GM19467 (cell line): ENCODE data around the gene TANGO2.

Experiments
- ATAC-seq: cut with Tn5 transposase; IDR thresholded peaks from one replicate; pipeline ENCODE4 v1.9.1; 2021; ENCODE audit warnings: mild to moderate bottlenecking, moderate library complexity; ENCODE audit not compliant: unreplicated experiment

The TANGO2 gene

DNA sequence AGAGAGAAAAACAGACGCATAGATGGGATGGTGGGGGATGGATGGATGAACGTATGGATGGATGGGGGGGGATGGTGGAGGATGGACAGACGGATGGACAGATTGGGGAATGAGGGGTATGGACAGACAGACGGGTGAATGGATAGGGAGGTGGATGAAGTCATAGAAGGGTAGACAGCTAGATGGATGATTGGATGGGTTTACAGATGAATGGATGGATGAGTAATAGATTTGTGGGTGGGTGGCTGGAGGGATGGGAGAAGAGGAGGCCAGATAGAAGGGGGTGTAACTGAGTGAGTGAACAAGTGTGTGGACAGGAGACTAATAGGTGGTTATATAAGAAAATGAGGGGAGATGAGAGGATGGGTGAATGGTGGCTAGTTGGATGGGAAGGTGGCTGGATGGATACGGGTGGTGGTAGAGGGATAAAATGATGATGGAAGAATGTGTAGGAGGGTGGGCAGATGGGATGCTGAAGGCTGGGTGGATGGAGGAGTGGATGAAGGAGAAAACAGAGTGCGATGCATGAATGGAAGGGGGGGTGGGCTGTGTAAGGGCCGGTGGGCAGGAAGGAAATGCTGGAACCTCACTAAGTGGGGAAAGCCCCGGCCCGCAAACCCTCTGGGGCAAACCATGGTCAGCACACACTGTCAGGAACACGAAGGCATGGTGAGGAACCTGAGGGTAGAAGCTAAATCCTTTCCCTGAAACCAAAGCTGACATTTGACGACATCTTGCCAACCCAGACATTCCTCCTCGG is 25.9 kb upstream of the TANGO2 start:
- ATAC-seq = no peak

DNA sequence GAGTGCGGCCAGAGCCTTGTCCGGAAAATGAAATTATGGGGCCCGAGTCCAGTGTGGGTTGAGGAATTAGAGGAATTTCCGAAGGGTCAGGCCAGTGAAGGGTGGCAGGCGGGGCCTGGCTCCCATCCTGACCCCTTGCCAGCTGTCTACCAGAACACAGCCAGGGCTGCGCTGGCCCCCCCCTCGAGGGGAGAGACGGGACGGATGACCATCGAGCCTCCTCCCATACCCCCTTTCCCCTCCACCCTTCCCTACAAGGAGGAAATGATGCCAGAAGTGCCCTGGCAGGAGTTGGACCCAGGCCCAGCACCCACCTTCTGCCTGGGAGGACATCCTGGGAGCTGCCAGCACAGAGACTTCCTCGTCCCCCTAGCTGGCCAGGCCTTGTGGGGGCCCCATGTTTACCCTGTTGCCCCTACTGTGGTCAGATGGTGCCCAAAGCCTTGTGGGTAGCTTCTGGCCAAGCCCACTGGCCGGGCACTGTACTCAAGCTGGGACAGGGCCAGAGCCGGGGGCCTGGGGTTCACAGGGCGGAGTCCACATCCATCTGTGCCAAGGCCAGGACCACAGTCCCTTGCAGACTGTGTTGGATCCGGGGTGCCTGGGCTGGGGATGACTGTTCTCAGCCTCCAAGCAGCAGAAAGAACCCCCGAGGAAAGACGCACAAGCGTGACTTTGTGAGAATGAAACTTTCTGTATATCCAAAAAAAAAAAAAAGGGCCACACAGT is 25.1 kb upstream of the TANGO2 start:
- no peak for ATAC-seq

DNA sequence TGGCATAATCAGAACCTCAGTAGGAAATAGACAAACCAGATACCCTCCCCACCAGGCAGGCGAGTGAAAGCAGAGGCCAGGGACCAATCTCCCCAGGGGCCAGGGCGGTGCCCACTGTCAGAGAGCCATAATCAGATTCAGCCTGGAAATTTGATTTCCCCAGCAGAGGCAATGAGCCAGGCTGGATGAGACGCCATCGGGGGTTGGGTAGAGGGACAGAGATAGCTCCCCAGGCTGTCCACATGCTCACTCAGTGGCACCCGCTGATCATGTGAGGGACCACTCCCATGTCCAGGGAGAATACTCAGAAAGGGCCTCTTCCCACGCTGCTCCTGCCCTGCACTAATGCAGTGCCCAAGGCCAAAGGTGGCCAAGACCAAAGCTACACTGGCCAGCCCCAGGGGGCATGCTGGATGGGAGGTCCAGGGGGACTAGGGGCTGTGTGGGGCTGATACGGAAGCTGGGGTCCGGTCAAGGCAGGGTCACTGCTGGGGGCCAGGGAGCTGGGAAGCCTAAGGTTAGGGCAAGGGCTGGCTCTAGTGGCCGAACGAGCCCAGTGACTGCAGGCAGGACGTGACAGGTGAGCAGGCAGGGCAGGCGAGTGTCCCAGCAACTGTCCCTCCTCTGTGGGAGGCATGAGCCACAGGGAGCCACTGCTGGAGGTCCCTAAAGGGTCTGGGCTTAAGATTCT is 24.1 kb upstream of the TANGO2 start:
- no peak for ATAC-seq

DNA sequence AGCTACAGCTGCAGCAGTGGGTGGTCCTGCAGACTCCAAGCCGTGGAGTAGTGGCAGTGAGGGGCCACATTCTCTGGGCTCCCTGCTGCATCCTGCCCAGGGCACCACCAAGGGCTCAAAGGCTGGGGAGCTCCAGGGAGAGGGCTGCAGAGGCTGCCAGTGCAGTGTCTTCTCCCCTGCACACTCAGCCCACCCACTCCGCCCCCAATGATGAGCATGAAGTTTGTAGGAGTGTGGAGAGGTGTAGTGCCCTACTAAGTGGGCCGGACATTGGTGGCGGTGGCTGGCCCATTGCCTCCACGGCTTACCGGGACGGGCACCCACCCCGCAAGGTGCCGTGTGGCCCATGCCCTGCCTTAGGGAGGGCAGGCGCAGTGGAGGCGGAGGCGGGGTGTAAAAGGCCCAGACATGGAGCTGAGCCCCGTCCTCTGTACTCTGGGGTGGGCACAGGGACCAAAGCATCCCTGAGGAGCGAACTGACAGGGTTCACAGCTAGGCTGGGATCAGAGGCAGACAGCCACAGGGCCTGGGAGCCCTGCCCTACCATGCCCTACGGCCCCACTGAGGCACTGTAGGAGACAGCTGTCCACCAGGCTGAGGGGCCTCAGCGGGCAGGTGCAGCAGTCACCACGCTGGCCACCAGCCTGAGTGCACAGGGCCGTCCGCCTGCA is 23.2 kb upstream of the TANGO2 start:
- ATAC-seq = no peak

DNA sequence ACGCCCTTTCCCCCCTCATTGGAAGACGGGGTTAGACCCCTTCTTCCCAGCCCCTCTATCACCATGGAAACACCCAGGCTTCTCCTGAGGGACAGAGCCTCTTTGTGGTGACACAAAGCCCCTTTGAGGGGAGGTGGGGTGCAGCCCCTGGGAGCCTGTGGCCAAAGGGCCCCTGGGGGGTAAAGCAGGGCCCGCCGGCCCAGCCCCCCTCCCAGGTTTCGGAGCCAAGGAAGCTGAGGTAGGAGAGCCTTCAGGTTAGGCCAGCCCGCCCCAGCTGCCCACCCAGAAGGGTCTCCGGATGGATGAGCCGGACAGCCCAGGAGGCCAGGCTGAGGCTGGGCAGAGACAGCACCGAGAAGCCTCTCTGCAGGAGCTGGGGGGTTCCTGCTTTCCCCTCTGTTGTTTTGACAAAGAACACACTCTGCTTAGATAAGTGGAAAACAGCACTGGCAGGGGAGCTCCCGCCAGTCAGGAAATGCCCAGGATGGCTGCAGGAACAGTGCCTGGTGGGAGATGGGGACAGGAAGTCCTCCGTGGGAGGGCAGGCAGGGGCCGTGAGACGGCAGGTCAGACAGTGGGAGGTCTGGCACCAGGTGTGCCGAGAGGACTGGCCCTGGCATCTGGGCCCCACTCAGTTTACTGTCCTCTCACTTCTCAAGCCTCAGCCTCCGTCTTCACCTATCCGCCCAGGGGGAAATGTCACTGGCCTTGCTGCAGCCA is 22.5 kb upstream of the TANGO2 start:
- no peak for ATAC-seq

DNA sequence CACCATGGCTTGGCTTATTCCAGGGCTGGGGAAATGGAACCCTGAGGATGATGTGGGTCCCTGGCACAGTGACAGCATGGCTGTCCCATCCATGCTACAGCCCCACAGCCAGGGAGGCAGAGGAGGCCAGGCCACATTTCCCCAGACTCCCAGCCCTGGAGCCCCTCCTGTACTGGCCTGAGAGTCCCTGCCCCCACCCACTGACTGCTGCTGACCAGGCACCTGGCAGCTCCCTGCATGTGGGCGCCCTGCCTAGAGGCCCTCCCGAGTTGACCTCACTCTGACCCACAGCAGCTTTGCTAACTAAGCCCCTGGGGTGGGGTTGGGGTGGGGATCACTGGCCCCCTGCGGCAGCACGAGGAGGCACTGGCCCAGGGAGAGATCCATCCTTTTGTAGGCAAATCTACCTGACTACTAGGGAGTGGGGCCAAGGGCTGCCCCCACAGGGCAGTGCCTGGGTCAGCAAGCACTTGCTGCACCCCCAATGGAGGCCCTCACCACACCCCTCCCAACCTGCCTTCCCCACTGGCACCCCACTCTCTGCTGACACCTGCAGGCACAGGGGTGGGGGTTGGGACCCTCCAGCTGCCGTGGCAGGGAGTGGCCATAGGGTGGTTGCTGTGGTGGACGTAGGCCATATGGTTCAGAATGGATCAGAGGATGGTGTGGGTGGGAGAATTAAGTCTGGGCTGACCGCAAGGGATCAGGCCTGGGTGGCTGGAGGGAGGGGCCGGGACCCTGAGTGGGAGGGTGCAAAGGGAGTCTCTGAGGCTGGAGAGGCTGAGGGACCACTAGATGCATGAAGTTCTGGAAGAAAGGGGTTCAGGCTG is 21.7 kb upstream of the TANGO2 start:
- ATAC-seq = no peak

DNA sequence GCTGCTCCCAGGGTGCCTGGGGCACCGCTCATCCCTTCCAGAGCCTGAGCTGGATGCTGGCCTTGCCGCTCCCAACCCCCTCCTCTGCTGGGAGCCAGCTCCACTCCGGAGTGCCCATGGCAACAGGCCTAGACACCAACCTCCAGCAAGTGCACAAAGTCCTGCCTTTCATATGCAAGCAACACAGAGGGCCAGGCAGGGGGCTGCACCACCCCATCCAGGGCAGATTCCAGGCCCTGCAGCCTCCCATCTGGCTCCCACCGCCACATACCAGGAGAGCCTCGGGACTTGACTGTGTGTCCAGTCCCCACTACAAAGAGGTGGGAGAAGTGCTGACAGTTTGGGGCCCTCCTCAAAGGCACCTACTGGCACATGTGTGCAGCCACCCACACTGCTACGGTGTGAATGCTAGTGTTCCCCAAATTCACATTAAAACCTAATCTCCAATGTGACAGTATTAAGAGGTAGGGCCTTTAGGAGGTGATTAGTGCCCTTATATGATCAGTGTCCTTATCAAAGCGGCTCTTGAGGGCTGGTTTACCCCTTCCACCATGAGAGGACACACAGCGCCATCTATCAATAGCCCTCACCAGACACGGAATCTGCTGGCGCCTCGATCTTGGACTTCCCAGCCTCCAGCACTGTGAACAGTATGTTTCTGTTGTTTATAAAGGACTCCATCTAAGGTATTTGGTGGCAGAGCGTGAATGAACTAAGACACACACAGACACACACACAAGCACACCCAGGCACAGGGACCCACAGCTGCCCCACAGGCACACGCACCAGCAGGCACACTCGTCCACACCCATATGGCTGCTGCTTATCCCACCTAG is 20.4 kb upstream of the TANGO2 start:
- ATAC-seq = no peak

DNA sequence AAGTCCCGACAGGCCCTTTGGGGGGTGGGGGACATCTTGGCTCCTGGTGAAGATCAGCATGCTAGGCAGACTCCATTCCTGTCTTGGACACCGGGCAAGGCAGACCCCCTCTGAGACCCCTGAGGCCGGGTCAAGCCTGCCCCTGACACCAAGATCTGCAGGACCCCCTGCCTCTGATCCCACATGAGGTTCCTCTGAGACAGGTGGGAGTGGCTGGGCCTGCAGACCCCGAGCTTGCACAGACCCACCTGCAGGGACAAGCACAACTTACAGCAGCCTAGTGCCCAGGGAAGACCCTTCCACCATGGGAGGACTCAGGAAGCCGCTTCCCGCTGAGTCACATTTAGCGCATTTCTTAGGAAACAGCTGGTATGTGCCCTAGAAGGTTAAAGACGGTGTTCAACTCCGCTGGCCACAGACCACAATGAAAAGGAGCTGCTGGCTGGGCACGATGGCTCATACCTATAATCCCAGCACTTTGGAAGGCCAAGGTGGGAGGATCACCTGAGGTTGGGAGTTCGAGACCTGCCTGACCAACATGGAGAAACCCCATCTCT is 19.8 kb upstream of the TANGO2 start:
- ATAC-seq = no peak

DNA sequence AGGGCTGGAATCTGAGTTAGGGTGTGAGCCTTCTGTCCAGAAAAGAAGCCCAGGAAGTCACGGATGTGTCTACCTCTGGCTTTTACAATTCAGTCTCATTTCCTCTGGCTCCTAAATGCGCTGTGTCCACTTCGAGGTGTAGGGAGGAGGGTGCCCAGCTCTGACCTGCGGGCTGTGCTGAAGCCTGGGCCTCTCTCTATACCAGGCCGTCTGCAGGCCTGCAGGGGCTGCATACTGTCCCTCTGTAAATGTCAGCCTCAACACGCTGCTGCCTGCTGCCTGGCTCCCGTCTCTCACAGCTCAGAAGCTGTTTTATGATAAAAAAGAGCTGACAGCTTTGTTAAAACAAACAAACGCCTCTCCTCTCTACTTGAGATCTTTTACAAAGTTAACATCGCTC is 18.8 kb upstream of the TANGO2 start:
- no peak for ATAC-seq

DNA sequence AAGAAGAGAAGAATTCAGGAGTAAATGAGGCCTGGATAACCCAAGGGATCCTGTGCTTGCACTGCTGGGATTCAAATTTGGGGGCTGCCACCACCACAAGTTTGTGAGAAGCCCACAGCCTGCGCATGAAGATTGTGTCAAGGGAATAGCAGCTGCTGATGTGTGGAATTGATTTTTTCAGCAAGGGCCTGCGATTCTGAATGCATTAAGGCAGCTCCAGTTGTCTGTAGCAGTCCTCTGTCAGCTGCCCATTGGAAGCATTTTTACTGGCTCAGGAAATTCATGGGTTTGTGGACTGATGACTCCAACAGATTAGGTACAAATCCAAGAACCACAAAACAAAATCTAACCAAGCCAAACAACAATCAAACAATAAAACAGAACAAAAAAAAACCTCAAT is 18.3 kb upstream of the TANGO2 start:
- ATAC-seq = no peak

DNA sequence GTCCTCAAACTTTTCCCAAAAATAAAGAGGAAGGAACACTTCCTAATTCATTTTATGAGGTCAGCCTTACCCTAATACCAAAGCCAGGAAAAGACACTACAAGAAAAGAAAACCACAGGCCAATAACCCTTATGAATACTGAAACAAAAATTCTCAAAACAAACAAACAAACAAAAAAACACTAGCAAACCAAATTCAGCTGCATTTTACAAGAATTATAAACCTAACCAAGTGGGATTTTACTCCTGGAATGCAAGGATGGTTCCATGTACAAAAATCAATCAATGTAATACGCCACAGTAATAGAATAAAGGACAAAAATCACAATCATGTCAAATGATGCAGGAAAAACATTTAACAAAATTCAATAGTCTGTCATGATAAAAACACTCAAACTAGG is 17.6 kb upstream of the TANGO2 start:
- no peak for ATAC-seq

DNA sequence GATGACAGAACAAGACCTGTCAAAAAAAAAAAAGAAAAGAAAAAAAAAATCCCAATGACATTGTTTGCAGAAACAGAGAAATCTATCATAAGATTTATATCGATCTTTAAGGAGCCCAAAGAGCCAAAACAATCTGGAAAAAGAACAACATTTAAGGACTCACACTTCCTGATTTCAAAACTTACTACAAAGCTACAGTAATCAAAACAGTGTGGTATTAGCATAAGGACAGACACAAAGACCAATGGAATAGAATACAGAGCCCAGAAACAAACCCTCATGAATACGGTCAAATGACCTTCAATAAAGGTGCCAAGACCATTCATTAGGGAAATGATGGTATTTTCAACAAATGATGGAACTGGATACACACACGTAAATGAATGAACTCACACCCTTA is 16.4 kb upstream of the TANGO2 start:
- ATAC-seq = no peak

DNA sequence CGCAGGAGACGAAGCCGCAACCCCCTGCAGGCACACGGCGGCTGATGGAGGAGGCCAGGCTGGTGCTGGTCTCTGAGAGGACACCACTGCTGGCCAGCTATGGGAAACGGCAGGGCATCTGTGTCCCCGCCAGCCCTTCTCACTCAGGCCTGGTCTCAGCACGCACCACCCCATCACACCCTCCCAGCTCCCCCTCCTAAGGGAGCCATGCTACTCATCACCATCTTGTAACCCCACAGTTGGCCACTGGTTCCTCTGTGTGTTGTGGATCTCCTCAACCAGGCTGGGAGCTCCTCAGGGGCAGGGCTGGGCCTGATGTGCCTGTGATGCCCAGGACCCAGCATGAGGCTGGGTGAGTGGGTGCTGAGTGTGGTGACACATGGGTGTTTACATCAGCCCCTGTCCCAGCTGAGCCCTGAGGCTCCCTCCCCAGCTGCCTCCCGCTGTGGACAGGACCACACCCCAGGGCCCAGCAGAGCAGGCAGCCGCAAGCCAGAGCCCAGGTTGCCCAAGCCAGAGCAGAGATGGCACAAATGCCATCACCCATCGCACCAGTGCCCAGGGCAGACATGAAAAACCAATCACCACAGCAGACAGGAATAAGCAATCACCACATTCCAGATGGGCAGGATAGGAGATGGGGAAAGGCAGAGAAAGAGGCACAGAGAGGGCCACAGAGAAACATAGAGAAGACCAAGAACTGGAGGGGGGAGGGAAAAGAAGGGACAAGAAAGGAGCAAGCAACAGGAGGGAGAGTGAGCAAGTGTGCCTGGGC is 12.5 kb upstream of the TANGO2 start:
- no peak for ATAC-seq

DNA sequence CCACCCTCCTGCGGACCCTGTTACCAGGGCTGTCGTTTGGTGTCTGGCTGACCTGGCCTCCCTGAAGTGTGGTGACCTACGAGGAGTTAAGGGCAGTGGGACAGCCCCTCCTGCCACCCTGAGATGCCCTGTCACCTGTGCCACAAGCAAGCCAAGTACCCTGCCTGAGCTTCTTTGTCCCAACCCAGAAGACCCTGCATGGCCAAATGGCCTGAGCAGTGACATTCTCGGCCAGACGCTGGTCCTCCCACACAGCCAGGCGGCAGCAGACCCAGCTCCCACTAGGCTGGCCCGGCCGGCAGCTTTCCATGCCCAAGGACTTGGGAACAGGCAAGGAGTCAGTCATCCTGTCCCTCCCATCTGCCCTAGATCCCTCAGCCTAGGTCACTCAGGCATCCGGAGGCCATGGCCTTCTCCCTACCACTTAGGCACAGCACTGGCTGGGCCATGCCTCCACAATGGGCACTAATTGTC is 11.9 kb upstream of the TANGO2 start:
- ATAC-seq = no peak

DNA sequence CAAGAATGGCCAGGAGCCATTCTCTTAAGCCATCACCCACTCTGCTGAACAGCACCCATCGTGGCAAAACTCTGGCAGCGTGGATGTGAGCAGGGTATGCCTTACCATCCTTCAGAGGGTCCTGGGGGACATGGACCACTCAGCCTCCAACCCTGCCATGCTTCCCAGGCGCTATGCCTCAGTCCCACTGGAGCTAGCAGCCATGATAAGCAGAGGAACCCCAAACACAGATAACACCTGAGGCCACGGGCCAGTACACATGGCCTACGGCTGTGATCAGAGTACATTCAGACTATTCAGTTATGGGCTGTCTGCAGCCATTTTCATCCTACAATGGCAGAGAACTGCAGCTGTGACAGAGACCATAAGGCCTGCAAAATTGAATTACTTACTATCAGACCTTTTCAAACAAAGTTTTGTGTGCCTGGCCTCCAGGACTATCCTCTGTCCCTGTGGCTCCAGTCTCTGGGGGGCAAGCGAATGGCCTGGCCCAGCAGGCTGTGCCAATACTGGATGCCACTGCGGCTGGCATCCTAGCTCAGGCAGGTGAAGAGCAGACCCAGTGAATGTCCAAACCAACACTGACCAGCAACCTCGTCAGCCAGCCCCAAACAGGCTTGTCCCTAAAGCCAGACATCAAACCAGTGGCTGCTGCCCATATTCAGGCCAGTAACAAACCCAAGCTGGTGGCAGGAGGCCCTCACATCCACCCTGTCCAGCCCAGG is 11.2 kb upstream of the TANGO2 start:
- no peak for ATAC-seq

DNA sequence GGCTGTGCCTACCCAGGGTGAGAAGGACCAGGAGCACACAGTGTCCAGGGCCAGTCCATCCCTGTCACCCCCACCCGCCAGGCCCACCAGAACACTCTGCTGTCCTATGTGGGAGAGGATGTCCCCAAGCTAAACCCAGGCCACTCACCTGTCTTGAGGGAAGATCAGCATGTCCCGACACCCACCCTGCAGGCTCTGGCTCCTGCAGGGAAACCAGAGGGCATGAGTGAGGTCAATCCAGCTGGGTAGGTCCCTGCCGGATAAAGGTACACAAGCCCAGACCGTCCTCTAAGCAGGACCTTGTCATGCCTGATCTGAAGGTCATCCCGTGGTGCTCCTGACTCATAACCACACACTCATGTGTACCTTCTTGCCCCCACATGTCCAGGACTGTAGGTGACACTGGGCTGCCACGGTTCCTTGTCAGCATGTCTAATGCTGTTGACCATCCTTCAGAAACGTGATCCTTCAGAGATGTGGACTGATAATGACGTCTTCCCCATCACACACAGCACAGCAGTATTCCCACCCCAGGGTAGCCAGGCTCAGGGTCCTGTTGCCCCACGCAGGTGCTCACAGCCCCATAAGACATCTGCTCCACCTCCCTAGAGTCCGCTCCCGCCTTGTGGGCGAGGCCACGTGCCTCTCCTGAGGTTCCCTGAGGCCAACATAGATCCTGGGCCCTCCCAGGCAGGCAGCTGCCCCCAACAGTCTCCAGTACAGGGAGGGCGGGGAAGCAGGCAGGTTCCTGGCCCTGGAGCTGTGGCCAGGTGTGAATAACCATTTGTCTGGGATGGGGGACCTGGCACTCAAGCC is 10.4 kb upstream of the TANGO2 start:
- ATAC-seq = no peak
